H54 (cell line): ENCODE measurements around the gene FAAP20.
A peak's percentile ranks its signal among the peaks of the same experiment; 100 is the strongest.

Experiments used
- DNase-seq: peaks from one replicate; pipeline ENCODE4 v3.0.0; 2011; ENCODE audit warnings: low spot score, mixed read lengths; ENCODE audit not compliant: insufficient read length
- FAIRE-seq: peaks from 3 replicates; lab custom pipeline; 2011; peaks lifted over from hg19 to GRCh38; lab: Jason Lieb, UNC
- POLR2A ChIP-seq: IDR thresholded peaks from 2 replicates; pipeline ENCODE4 v1.6.1; 2011; ENCODE audit warnings: low read depth, mild to moderate bottlenecking, low read length

Gene FAAP20

GRCh38 chr1:2200308-2200943 lies 5.9 kb upstream of the FAAP20 start:
- no peak for TF ChIP-seq POLR2A
- FAIRE-seq (no peak), DNase-seq (no peak)

GRCh38 chr1:2199042-2199810 lies 4.7 kb upstream of the FAAP20 start:
- no peak for DNase-seq
- FAIRE-seq, result no peak
- no peak for TF ChIP-seq POLR2A

GRCh38 chr1:2198571-2198970 lies 4.0 kb upstream of the FAAP20 start:
- no peak for TF ChIP-seq POLR2A
- DNase-seq (no peak), FAIRE-seq (no peak)

GRCh38 chr1:2197707-2198165 lies 3.2 kb upstream of the FAAP20 start:
- FAIRE-seq, result no peak
- TF ChIP-seq POLR2A, result no peak
- DNase-seq, result no peak

- DNase-seq, result no peak
- FAIRE-seq, result no peak
- TF ChIP-seq POLR2A, result no peak
These were observed 2.5 kb upstream of the FAAP20 start for GRCh38 chr1:2196901-2197638.

- TF ChIP-seq POLR2A, result no peak
- DNase-seq, result no peak
- FAIRE-seq, result no peak
These were observed 1.2 kb upstream of the FAAP20 start for GRCh38 chr1:2195785-2196184.

- DNase-seq (peak; percentile 90), FAIRE-seq (no peak)
- TF ChIP-seq POLR2A, result no peak
These were observed 514 bp upstream of the FAAP20 start for GRCh38 chr1:2194898-2195673.

GRCh38 chr1:2193514-2194281 lies 874 bp downstream of the FAAP20 start:
- TF ChIP-seq POLR2A, result no peak
- DNase-seq (no peak), FAIRE-seq (no peak)

- TF ChIP-seq POLR2A, result no peak
- DNase-seq (no peak), FAIRE-seq (no peak)
These were observed 2.3 kb downstream of the FAAP20 start for GRCh38 chr1:2192031-2192995.

GRCh38 chr1:2190491-2190976 lies 4.0 kb downstream of the FAAP20 start:
- TF ChIP-seq POLR2A, result no peak
- FAIRE-seq, result no peak
- DNase-seq, result no peak
